ENCODE results near the gene IFIT5.
"Not testable (repeated sequence)": the region's sequence is repeated elsewhere in the genome, so short reads cannot be mapped to it uniquely, and the experiment has no call there.

The IFIT5 gene

DNA sequence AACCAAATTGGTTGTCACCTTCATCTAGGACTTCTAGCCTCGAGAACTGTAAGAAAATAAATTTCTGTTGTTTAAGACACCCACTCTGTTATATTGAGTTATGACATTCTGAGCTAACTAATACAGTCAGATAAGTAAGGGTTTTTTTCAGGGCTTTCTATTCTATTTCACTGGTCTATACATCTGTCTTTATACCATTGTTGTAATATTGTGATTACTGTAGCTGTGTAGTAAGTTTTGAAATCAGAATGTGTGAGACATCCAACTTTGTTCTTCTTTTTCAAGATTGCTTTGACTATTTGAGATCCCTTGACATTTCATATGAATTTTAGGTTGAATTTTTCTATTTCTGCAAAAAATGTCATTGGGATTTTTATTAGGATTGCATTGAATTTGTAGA lies 14.4 kb upstream of the IFIT5 start:
- ChIA-PET POLR2A (no interaction called here), CTCF (interaction anchor here (1.5 kb wide), 1 partner anchor 11 kb away, joined by 5 read pairs; no protein-coding TSS in a partner anchor)
- no peak for DNase-seq (ENCODE audit: low read depth, low spot score)
- no peak overlapping the region for H3K4me3 ChIP-seq (ENCODE audit: low read depth, low read length)
- TF ChIP-seq, protein P1, sequence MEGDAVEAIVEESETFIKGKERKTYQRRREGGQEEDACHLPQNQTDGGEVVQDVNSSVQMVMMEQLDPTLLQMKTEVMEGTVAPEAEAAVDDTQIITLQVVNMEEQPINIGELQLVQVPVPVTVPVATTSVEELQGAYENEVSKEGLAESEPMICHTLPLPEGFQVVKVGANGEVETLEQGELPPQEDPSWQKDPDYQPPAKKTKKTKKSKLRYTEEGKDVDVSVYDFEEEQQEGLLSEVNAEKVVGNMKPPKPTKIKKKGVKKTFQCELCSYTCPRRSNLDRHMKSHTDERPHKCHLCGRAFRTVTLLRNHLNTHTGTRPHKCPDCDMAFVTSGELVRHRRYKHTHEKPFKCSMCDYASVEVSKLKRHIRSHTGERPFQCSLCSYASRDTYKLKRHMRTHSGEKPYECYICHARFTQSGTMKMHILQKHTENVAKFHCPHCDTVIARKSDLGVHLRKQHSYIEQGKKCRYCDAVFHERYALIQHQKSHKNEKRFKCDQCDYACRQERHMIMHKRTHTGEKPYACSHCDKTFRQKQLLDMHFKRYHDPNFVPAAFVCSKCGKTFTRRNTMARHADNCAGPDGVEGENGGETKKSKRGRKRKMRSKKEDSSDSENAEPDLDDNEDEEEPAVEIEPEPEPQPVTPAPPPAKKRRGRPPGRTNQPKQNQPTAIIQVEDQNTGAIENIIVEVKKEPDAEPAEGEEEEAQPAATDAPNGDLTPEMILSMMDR (IDR thresholded peaks at IDR 0.05; ENCODE audit: insufficient read depth, low read length, missing control alignments), result no peak

DNA sequence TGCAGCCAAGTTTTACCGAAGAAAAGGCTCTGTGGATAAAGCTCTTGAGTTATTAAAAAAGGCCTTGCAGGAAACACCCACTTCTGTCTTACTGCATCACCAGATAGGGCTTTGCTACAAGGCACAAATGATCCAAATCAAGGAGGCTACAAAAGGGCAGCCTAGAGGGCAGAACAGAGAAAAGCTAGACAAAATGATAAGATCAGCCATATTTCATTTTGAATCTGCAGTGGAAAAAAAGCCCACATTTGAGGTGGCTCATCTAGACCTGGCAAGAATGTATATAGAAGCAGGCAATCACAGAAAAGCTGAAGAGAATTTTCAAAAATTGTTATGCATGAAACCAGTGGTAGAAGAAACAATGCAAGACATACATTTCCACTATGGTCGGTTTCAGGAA lies 11.3 kb upstream of the IFIT5 start:
- TF ChIP-seq, protein P1 (IDR thresholded peaks at IDR 0.05; ENCODE audit: insufficient read depth, low read length, missing control alignments), result no peak
- DNase-seq (ENCODE audit: low read depth, low spot score), result no peak
- ChIA-PET CTCF (interaction anchor here (0.9 to 2.9 kb wide), 3 partner anchors 10 to 34 kb away, joined by 4 to 12 read pairs (median 11); partner anchors contain the start of genes IFIT1 and IFIT5), POLR2A (no interaction called here)
- no peak overlapping the region for H3K4me3 ChIP-seq (ENCODE audit: low read depth, low read length)

DNA sequence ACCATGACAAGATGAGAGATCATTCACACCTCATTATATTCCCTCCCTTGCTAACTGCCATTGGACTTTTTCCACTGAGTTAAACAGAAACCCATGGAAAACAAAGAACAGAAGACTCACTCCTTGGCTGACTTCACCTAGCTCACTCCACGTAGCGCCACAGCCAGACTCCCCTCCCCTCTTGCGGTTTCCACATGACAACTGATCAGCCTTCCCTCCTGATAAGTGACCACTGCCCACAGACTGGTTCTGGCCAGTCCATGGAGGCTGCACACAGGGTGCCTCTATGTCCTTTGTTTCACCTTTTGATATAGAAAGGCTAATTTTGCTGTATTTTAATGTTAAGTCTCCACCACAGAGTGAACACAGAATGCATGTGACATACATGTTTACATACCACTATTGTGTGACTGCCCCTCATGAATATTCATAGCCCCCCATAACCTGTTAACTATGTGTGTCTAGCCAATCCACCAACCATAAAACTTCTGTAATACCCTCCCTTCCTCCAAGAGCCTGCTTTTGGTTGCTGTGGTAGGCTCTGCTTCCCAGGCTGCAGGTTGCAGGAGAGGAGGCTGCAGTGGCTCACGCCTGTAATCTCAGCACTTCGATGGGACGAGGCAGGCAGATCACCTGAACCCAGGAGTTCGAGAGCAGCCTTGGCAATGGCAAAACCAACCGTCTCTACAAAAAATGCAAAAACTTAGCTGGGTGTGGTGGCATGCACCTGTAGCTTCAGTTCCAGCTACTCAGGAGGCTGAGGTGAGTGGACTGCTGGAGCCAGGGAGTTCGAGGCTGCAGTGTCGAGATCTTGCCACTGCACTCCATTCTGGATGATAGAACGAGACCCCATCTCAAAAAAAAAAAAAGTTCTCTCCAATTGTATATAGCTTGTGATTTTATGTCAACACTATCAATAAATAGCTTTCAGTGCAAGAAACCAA lies 10.0 kb upstream of the IFIT5 start:
- no peak for DNase-seq (ENCODE audit: low read depth, low spot score)
- CTCF ChIA-PET, result interaction anchor here (1.2 to 2.9 kb wide), 3 partner anchors 9 to 35 kb away, joined by 3 to 12 read pairs (median 11); partner anchors contain the start of gene IFIT5
- TF ChIP-seq, protein P1 (IDR thresholded peaks at IDR 0.05; ENCODE audit: insufficient read depth, low read length, missing control alignments), result no peak

DNA sequence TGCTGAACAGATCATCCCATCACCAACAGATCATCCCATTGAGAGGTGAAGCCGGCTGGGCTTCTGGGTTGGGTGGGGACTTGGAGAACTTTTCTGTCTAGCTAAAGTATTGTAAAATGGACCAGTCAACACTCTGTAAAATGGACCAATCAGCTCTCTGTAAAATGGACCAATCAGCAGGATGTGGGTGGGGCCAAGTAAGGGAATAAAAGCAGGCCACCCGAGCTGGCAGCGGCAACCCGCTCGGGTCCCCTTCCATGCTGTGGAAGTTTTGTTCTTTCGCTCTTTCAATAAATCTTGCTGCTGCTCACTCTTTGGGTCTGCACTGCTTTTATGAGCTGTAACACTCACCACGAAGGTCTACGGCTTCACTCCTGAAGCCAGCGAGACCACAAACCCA lies 8.2 kb upstream of the IFIT5 start:
- CTCF ChIA-PET; H3K4me3 ChIP-seq (ENCODE audit: low read depth, low read length); DNase-seq (ENCODE audit: low read depth, low spot score); POLR2A ChIA-PET: not testable (repeated sequence)

More for the DNA sequence above, 10.0 kb upstream of the IFIT5 start:
- POLR2A ChIA-PET, result no interaction called here
- H3K4me3 ChIP-seq (ENCODE audit: low read depth, low read length), result no peak overlapping the region

DNA sequence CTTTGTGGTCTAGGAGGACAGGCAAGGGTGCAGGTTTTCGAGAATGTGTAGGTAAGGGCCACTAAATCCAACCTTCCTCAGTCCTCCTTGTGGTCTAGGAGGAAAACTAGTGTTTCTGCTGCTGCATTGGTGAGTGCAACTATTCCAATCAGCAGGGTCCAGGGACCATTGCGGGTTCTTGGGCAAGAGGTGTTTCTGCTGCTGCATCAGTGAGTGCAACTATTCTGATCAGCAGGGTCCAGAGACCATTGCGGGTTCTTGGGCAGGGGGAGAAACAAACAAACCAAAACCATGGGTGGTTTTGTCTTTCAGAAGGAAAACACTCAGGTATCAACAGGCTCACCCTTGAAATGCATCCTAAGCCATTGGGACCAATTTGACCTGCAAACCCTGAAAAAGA lies 6.6 kb upstream of the IFIT5 start:
- CTCF ChIA-PET, result interaction anchor here (1.7 kb wide), 1 partner anchor 38 kb away, joined by 4 read pairs; no protein-coding TSS in a partner anchor
- H3K4me3 ChIP-seq (ENCODE audit: low read depth, low read length); POLR2A ChIA-PET; DNase-seq (ENCODE audit: low read depth, low spot score): not testable (repeated sequence)

DNA sequence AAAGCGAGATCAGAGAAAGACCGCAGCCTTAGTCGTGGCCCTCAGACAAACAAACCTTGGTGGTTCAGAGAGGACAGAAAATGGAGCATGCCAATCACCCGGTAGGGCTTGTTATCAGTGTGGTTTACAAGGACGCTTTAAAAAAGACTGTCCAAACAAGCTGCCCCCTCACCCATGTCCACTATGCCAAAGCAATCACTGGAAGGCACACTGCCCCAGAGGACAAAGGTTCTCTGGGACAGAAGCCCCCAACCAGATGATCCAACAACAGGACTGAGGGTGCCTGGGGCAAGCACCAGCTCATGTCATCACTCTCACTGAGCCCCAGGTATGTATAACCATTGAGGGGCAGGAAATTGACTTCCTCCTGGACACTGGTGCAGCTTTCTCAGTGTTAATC lies 5.1 kb upstream of the IFIT5 start:
- H3K4me3 ChIP-seq (ENCODE audit: low read depth, low read length); DNase-seq (ENCODE audit: low read depth, low spot score); POLR2A ChIA-PET: not testable (repeated sequence)
- CTCF ChIA-PET, result interaction anchor here (1.4 to 1.7 kb wide), 2 partner anchors 39 to 156 kb away, joined by 4 read pairs; no protein-coding TSS in a partner anchor

DNA sequence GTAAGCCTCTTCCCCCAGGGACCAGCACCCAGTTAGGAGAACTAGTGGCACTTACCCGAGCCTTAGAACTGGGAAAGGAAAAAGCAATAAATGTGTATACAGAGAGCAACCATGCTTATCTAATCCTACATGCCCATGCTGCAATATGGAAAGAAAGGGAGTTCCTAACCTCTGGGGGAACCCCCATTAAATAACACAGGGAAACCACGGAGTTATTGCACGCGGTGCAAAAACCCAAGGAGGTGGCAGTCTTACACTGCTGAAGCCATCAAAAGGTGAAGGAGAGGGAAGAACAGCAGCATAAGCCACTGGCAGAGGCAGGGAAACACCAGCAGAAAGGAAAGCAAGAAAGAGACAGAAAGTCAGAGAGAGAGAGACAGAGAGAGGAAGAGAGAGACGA lies 3.8 kb upstream of the IFIT5 start:
- H3K4me3 ChIP-seq (ENCODE audit: low read depth, low read length); CTCF ChIA-PET; DNase-seq (ENCODE audit: low read depth, low spot score); POLR2A ChIA-PET: not testable (repeated sequence)

DNA sequence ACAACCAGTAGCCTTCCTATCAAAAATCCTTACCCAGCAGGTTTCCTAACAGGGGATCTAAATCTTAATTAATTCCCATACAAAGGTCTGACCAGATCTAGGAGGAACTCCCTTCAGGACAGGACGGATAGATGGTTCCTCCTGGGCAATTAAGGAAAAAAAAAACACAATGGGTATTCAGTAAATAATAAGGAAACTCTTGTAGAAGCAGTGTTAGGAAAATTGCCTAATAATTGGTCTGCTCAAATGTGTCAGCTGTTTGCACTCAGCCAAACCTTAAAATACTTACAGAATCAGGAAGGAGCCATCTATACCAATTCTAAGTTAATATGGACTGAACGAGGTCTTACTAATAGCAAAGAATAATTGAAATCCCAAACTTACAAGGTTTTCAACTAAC lies 3.2 kb upstream of the IFIT5 start:
- POLR2A ChIA-PET; H3K4me3 ChIP-seq (ENCODE audit: low read depth, low read length); CTCF ChIA-PET; DNase-seq (ENCODE audit: low read depth, low spot score): not testable (repeated sequence)

DNA sequence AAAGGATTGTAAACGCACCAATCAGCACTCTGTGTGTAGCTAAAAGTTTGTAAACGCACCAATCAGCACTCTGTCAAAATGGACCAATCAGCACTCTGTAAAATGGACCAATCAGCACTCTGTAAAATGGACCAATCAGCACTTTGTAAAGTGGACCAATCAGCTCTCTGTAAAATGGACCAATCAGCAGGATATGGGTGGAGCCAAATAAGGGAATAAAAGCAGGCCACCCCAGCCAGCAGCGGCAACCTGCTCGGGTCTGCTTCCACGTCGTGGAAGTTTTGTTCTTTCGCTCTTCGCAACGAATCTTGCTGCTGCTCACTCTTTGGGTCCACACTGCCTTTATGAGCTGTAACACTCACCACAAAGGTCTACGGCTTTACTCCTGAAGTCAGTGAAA lies 2.1 kb upstream of the IFIT5 start:
- DNase-seq (ENCODE audit: low read depth, low spot score); POLR2A ChIA-PET; H3K4me3 ChIP-seq (ENCODE audit: low read depth, low read length): not testable (repeated sequence)
- CTCF ChIA-PET, result interaction anchor here (1.1 to 1.8 kb wide), 2 partner anchors 43 to 152 kb away, joined by 4 to 5 read pairs; no protein-coding TSS in a partner anchor

Data from AG04449 (cell line).